ENCODE results near the gene SFMBT2. TPM values are rescaled to one million over a fixed set of nuclear protein-coding genes. Genes with fewer than 3 reads are reported as not detected.

Gene SFMBT2
- total and polyA plus RNA-seq, 2 of the 13 experiments (the other 11 are each of a cell fraction or from before 2014, with no cell fraction given) = 0.01 to 0.02 TPM

- no peak overlapping the region for H3K9ac ChIP-seq (ENCODE audit: insufficient read depth, low read depth, low read length)
- no peaks in the 10 kb centered on the region for H3K27me3 ChIP-seq (ENCODE audit: control insufficient read depth in 1 of 2, insufficient read depth in 2 of 2, low read length in 2 of 2)
- no peak for ATAC-seq
- intact Hi-C loops (cut with micrococcal nuclease; ENCODE audit: unreplicated experiment) (no loop called here), in situ Hi-C loops (cut with HindIII; ENCODE audit: extremely low pct_ligation_motif_present, low pct_unique_long_range_greater_than_20kb) (no loop called here)
- no peak for FAIRE-seq
- H3K4me1 ChIP-seq (ENCODE audit: insufficient read depth, low read length) = no peaks in the 10 kb centered on the region
- no peaks in the 10 kb centered on the region for H3K79me2 ChIP-seq (ENCODE audit: insufficient read depth, low read length)
- no peak overlapping the region for H2AFZ ChIP-seq (ENCODE audit: low read length)
- POLR2A ChIA-PET = no interaction called here
- BruUV-seq (replicated peaks) = no TSS peak
- H3K4me3 ChIP-seq (replicated peaks in 1 of 3; ENCODE audit: insufficient read depth in 1 of 3, low read depth in 2 of 3, low read length in 3 of 3) = no peak overlapping the region
- no peak overlapping the region for H3K27ac ChIP-seq (ENCODE audit: extremely low read length, insufficient read depth, low read length)
- H3K4me2 ChIP-seq (ENCODE audit: low read depth, low read length) = no peak overlapping the region
- 5% methylated on average over 2 of the region's 2 CpGs for WGBS (ENCODE audit: low lambda C conversion rate)
- no peaks in the 10 kb centered on the region for H3K36me3 ChIP-seq (replicated peaks in 1 of 2; ENCODE audit: control insufficient read depth in 1 of 2, insufficient read depth in 2 of 2, low read length in 2 of 2)
- no peaks in the 10 kb centered on the region for H3K9me3 ChIP-seq (ENCODE audit: low read length)
- H4K20me1 ChIP-seq (ENCODE audit: insufficient read depth, low read length) = no peaks in the 10 kb centered on the region
- no peak for DNase-seq (ENCODE audit: low spot score)
- CTCF ChIA-PET (ENCODE audit: low intra/inter-chr PET ratio, low total read pairs) = no interaction called here
- no peak for TF ChIP-seq ZNF230 (CRISPR knock-in tag; IDR thresholded peaks at IDR 0.05)
- TF ChIP-seq JUNB (CRISPR knock-in tag; IDR thresholded peaks at IDR 0.05; ENCODE audit: borderline replicate concordance) = no peak
- no peak for TF ChIP-seq ZNF260 (CRISPR knock-in tag; IDR thresholded peaks at IDR 0.05; ENCODE audit: borderline replicate concordance, low read depth)
- TF ChIP-seq TCF7L2 (IDR thresholded peaks at IDR 0.05; ENCODE audit: low read depth, low read length) = no peak
- no peak for TF ChIP-seq ZBTB40 (IDR thresholded peaks at IDR 0.05)
- TF ChIP-seq ZBTB40 (CRISPR knock-in tag; IDR thresholded peaks at IDR 0.05) = no peak
- TF ChIP-seq TRAFD1 (CRISPR knock-in tag; IDR thresholded peaks at IDR 0.05; ENCODE audit: borderline replicate concordance) = no peak
- no peak for TF ChIP-seq SRY (CRISPR knock-in tag; IDR thresholded peaks at IDR 0.05)
- TF ChIP-seq SALL1 (CRISPR knock-in tag; IDR thresholded peaks at IDR 0.05) = no peak
- TF ChIP-seq ZNF580 (CRISPR knock-in tag; IDR thresholded peaks at IDR 0.05; ENCODE audit: borderline replicate concordance, low read depth) = no peak
Measured at GRCh38 chr10:7152341-7152740, 258.5 kb downstream of the SFMBT2 start.

All from HepG2 (cell line).